GM23338 (cell line): Measurements from ENCODE around the gene RPN1. TPM values are rescaled to one million over a fixed set of nuclear protein-coding genes. Genes with fewer than 3 reads are reported as not detected.

Source experiments
- ATAC-seq: fragments of 200-7000 bp; cut with Tn5 transposase; 3 replicates; pipeline ENCODE4 v1.9.1; 2020
- DNase-seq: peaks from one replicate; pipeline ENCODE4 v3.0.0-alpha.2; 2015; ENCODE audit warnings: low spot score
- H2AFZ ChIP-seq: fragments of 200-600 bp; sonication (generic); 2 replicates; pipeline ENCODE4 v1.8.0; 2016; ENCODE audit warnings: antibody characterized with exemption, mild to moderate bottlenecking, moderate library complexity
- H3F3A ChIP-seq: fragments of 200-600 bp; sonication (generic); replicated peaks from 2 replicates; pipeline ENCODE4 v1.8.0; 2017; ENCODE audit warnings: antibody characterized with exemption, mixed run types, low read depth
- H3K27ac ChIP-seq: fragments of 200-600 bp; sonication (generic); 2 replicates; pipeline ENCODE4 v1.6.1; 2016; ENCODE audit warnings: low read depth
- H3K27me3 ChIP-seq: fragments of 200-600 bp; sonication (generic); 2 replicates; pipeline ENCODE4 v1.8.0; 2016; ENCODE audit warnings: mild to moderate bottlenecking, mixed run types, moderate library complexity; ENCODE audit not compliant: insufficient read depth
- H3K36me3 ChIP-seq: fragments of 200-600 bp; sonication (generic); 2 replicates; pipeline ENCODE4 v1.8.0; 2016; ENCODE audit warnings: mild to moderate bottlenecking; ENCODE audit not compliant: insufficient read depth
- H3K4me1 ChIP-seq: fragments of 200-600 bp; sonication (generic); 2 replicates; pipeline ENCODE4 v1.8.0; 2016; ENCODE audit warnings: mild to moderate bottlenecking, moderate library complexity; ENCODE audit not compliant: insufficient read depth
- H3K4me2 ChIP-seq: fragments of 200-600 bp; sonication (generic); 2 replicates; pipeline ENCODE4 v1.7.1; 2017; ENCODE audit warnings: mixed run types
- H3K4me3 ChIP-seq: fragments of 200-600 bp; sonication (generic); 2 replicates; pipeline ENCODE4 v1.6.1; 2016; ENCODE audit warnings: mixed run types
- H3K79me2 ChIP-seq: fragments of 200-600 bp; sonication (generic); replicated peaks from 2 replicates; pipeline ENCODE4 v1.8.0; 2017; ENCODE audit warnings: mild to moderate bottlenecking; ENCODE audit not compliant: insufficient read depth
- H3K9me2 ChIP-seq: fragments of 200-600 bp; sonication (generic); 2 replicates; pipeline ENCODE4 v1.8.0; 2017; ENCODE audit not compliant: insufficient read depth
- H4K20me1 ChIP-seq: fragments of 200-600 bp; sonication (generic); replicated peaks from 2 replicates; pipeline ENCODE4 v1.8.0; 2017; ENCODE audit warnings: mild to moderate bottlenecking; ENCODE audit not compliant: insufficient read depth
- H3K27ac Mint-ChIP-seq: 2 replicates; pipeline ENCODE4 v1.8.0; 2020; ENCODE audit warnings: inconsistent platforms, mild to moderate bottlenecking, moderate library complexity, mixed read lengths
- H3K27me3 Mint-ChIP-seq: 3 replicates; pipeline ENCODE4 v1.8.0; 2022; ENCODE audit warnings: low read depth, mild to moderate bottlenecking, moderate library complexity, mixed read lengths, inconsistent platforms; ENCODE audit not compliant: insufficient read depth, poor library complexity
- H3K36me3 Mint-ChIP-seq: 3 replicates; pipeline ENCODE4 v1.8.0; 2021; ENCODE audit warnings: low read depth, mild to moderate bottlenecking, inconsistent platforms, moderate library complexity, mixed read lengths
- H3K4me1 Mint-ChIP-seq: 3 replicates; pipeline ENCODE4 v1.8.0; 2020; ENCODE audit warnings: mild to moderate bottlenecking, inconsistent platforms, mixed read lengths
- H3K4me3 Mint-ChIP-seq: 3 replicates; pipeline ENCODE4 v1.8.0; 2021; ENCODE audit warnings: moderate library complexity, mild to moderate bottlenecking, inconsistent platforms, mixed read lengths
- H3K9me3 Mint-ChIP-seq: 3 replicates; pipeline ENCODE4 v1.8.0; 2020; ENCODE audit warnings: moderate library complexity, mild to moderate bottlenecking, inconsistent platforms, mixed read lengths
- CREB1 ChIP-seq: fragments of 250-450 bp; sonication (Bioruptor Pico); IDR thresholded peaks from 2 replicates; pipeline ENCODE4 v1.5.0; 2020; ENCODE audit warnings: low read depth, mild to moderate bottlenecking, moderate library complexity
- CTCF ChIP-seq, 2 experiments: fragments of 200-600 bp in 1 of 2; sonication (generic) in 1 of 2; conservative IDR thresholded peaks; 2 replicates each; pipeline versions ENCODE4 v1.5.1 to v1.6.1; 2016 to 2017; ENCODE audit warnings: antibody characterized with exemption in 2 of 2, low read depth in 2 of 2, mild to moderate bottlenecking in 2 of 2, moderate library complexity in 1 of 2
- ETS1 ChIP-seq: IDR thresholded peaks from 2 replicates; pipeline ENCODE4 v1.6.1; 2016; ENCODE audit warnings: antibody characterized with exemption
- EZH2phosphoT487 ChIP-seq: fragments of 200-600 bp; sonication (generic); IDR thresholded peaks from one replicate; pipeline ENCODE4 v1.8.1; 2018; ENCODE audit warnings: antibody characterized with exemption; ENCODE audit not compliant: unreplicated experiment
- JUNB ChIP-seq: IDR thresholded peaks from one replicate; pipeline ENCODE4 v1.6.1; 2016; ENCODE audit warnings: antibody characterized with exemption; ENCODE audit not compliant: unreplicated experiment
- NANOG ChIP-seq: IDR thresholded peaks from 2 replicates; pipeline ENCODE4 v1.6.1; 2016; ENCODE audit warnings: antibody characterized with exemption, borderline replicate concordance
- POLR2AphosphoS5 ChIP-seq: IDR thresholded peaks from 2 replicates; pipeline ENCODE4 v1.6.1; 2016; ENCODE audit warnings: antibody characterized with exemption, low read depth
- REST ChIP-seq: IDR thresholded peaks from one replicate; pipeline ENCODE4 v1.6.1; 2018; ENCODE audit warnings: antibody characterized with exemption; ENCODE audit not compliant: unreplicated experiment
- ZNF114 ChIP-seq: fragments of 250-450 bp; sonication (Bioruptor Pico); IDR thresholded peaks from 2 replicates; pipeline ENCODE4 v1.5.0; 2020; ENCODE audit warnings: mild to moderate bottlenecking, moderate library complexity
- ZNF331 ChIP-seq: fragments of 250-450 bp; sonication (Bioruptor Pico); IDR thresholded peaks from 2 replicates; pipeline ENCODE4 v1.5.0; 2020; ENCODE audit warnings: low read depth, mild to moderate bottlenecking, moderate library complexity
- polyA plus RNA-seq: library from polyadenylated mRNA; unstranded; fragments of >200 nt; fragmentation: Nextera tagmentation; extraction: Ambion mirVana; gene quantifications from 2 replicates; pipeline ENCODE4 v1.2.1, GENCODE V29; 2016
- total RNA-seq: library from RNA; depleted of rRNA; stranded (reverse); fragments of >200 nt; shearing (Covaris generic); gene quantifications from 2 replicates; pipeline ENCODE4 v1.2.3, GENCODE V29; 2014

The RPN1 gene
- total and polyA plus RNA-seq, 2 experiments from 2014 or later, result 111 to 231 TPM

- no peak for TF ChIP-seq CTCF (conservative IDR thresholded peaks at IDR 0.05; ENCODE audit: low read depth in 2 of 2)
Observed at GRCh38 chr3:128577711-128578110, 72.9 kb downstream of the RPN1 start (continued).

- peaks cover 16% of the 10 kb centered on the region for H3K4me1 Mint-ChIP-seq
- 0 out of 3 replicates have a peak, but pooled peaks cover 3% of the 10 kb centered on the region for H3K36me3 Mint-ChIP-seq
- TF ChIP-seq JUNB (no peak), ETS1 (no peak), POLR2AphosphoS5 (no peak), EZH2phosphoT487 (no peak), CTCF (conservative IDR thresholded peaks at IDR 0.05; ENCODE audit: low read depth in 2 of 2) (no peak), CREB1 (CRISPR knock-in tag) (no peak), ZNF114 (CRISPR knock-in tag) (no peak), REST (no peak), NANOG (no peak), ZNF331 (CRISPR knock-in tag) (no peak)
Observed at GRCh38 chr3:128576290-128576689, 74.3 kb downstream of the RPN1 start.

More at GRCh38 chr3:128576290-128576689, 74.3 kb downstream of the RPN1 start:
- H3K27me3 ChIP-seq, result no peaks in the 10 kb centered on the region
- no peak for DNase-seq
- H3K9me2 ChIP-seq, result no peaks in the 10 kb centered on the region
- H3F3A ChIP-seq, result no peaks in the 10 kb centered on the region
- H3K4me3 ChIP-seq, result no peak overlapping the region
- peaks cover 13% of the 10 kb centered on the region; the same call in 2 of the 3 replicates for H3K9me3 Mint-ChIP-seq
- no peak overlapping the region for H3K27ac ChIP-seq
- no peak overlapping the region for H2AFZ ChIP-seq
- no peak for ATAC-seq
- H3K27me3 Mint-ChIP-seq, result peaks cover 15% of the 10 kb centered on the region
- H3K36me3 ChIP-seq, result no peaks in the 10 kb centered on the region
- H3K4me2 ChIP-seq, result no peak overlapping the region
- no peaks in the 10 kb centered on the region for H3K4me1 ChIP-seq
- H4K20me1 ChIP-seq, result no peaks in the 10 kb centered on the region
- no peak overlapping the region for H3K27ac Mint-ChIP-seq
- no peaks in the 10 kb centered on the region for H3K79me2 ChIP-seq
- H3K4me3 Mint-ChIP-seq, result no peak overlapping the region
